ENCODE data around the gene COMMD7.
"Not testable (repeated sequence)": the region's sequence is repeated elsewhere in the genome, so short reads cannot be mapped to it uniquely, and the experiment has no call there.

The COMMD7 gene

GRCh38 chr20:32718749-32719348 is 24.4 kb downstream of the COMMD7 start:
- no peak for DNase-seq

- no peak for DNase-seq
Measured at GRCh38 chr20:32711346-32711745, 31.9 kb downstream of the COMMD7 start.

- DNase-seq, result peak; percentile 59
Measured at GRCh38 chr20:32709632-32710121, 33.6 kb downstream of the COMMD7 start.

GRCh38 chr20:32709029-32709631 is 34.1 kb downstream of the COMMD7 start:
- DNase-seq, result not testable (repeated sequence)

GRCh38 chr20:32707691-32708581 is 35.3 kb downstream of the COMMD7 start:
- no peak for DNase-seq

- no peak for DNase-seq
Measured at GRCh38 chr20:32706486-32706885, 36.8 kb downstream of the COMMD7 start.

GRCh38 chr20:32702706-32703425 is 40.4 kb downstream of the COMMD7 start:
- peak; percentile 65 for DNase-seq

- DNase-seq, result no peak
Measured at GRCh38 chr20:32697608-32698007, 45.7 kb downstream of the COMMD7 start.

GRCh38 chr20:32695089-32695488 is 48.2 kb downstream of the COMMD7 start:
- no peak for DNase-seq

GRCh38 chr20:32688966-32689365 is 54.3 kb downstream of the COMMD7 start:
- DNase-seq, result not testable (repeated sequence)

GRCh38 chr20:32687180-32687532 is 56.1 kb downstream of the COMMD7 start:
- no peak for DNase-seq

- DNase-seq, result no peak
Measured at GRCh38 chr20:32686530-32687179, 56.6 kb downstream of the COMMD7 start.

GRCh38 chr20:32685541-32686529 is 57.4 kb downstream of the COMMD7 start:
- no peak for DNase-seq

- no peak for DNase-seq
Measured at GRCh38 chr20:32682508-32682987, 60.7 kb downstream of the COMMD7 start.

GRCh38 chr20:32681175-32682084 is 61.8 kb downstream of the COMMD7 start:
- peak; percentile 87 for DNase-seq

- no peak for DNase-seq
Measured at GRCh38 chr20:32680544-32681174, 62.6 kb downstream of the COMMD7 start.

GRCh38 chr20:32678948-32679347 is 64.3 kb downstream of the COMMD7 start:
- DNase-seq, result peak; percentile 56

GRCh38 chr20:32675223-32675975 is 67.9 kb downstream of the COMMD7 start:
- peak; percentile 78 for DNase-seq

- peak; percentile 63 for DNase-seq
Measured at GRCh38 chr20:32674362-32674789, 68.9 kb downstream of the COMMD7 start.
